Ascending aorta (tissue), 2 donors: Measurements from ENCODE around the gene WDR45B. TPM values are rescaled to one million over a fixed set of nuclear protein-coding genes. Genes with fewer than 3 reads are reported as not detected.

Experiments
- DNase-seq, 2 donors: peaks; one replicate each; pipeline ENCODE4 v3.0.0-alpha.2; 2019; ENCODE audit warnings: low spot score in 2 of 2
- H3K27ac ChIP-seq, 2 donors: fragments of 200-600 bp; sonication (generic); one replicate each; pipeline ENCODE4 v1.5.1; 2016 to 2017; ENCODE audit warnings: mild to moderate bottlenecking in 1 of 2
- H3K27me3 ChIP-seq: fragments of 200-600 bp; sonication (generic); one replicate; pipeline ENCODE4 v1.5.1; 2017
- H3K36me3 ChIP-seq, 2 donors: fragments of 200-600 bp; sonication (generic); one replicate each; pipeline ENCODE4 v1.5.1; 2016
- H3K4me1 ChIP-seq, 2 donors: fragments of 200-600 bp; sonication (generic); one replicate each; pipeline ENCODE4 v1.5.1; 2016 to 2017; ENCODE audit warnings: mild to moderate bottlenecking in 1 of 2
- H3K4me3 ChIP-seq, 2 donors: fragments of 200-600 bp; sonication (generic); one replicate each; pipeline ENCODE4 v1.5.1; 2016 to 2017; ENCODE audit warnings: mild to moderate bottlenecking in 1 of 2
- H3K9me3 ChIP-seq, 2 donors: fragments of 200-600 bp; sonication (generic); one replicate each; pipeline ENCODE4 v1.5.1; 2016
- intact Hi-C: fragments of 100-400 bp; cut with DNase I; formaldehyde crosslinking; loops from one replicate; pipeline ENCODE4 v1.15.1; 2023
- total RNA-seq: library from RNA; depleted of rRNA; stranded (reverse); fragments of >200 nt; gene quantifications from one replicate; pipeline ENCODE4 v1.1.0, GENCODE V29; 2016
- TF ChIP-seq, protein P1 (sequence below), 3 experiments: fragments of 200-600 bp in 2 of 3; fragments of 450-650 bp in 1 of 3; sonication (generic) in 2 of 3; IDR thresholded peaks; one replicate each; pipeline ENCODE4 v1.5.1; 2016 to 2019; ENCODE audit warnings: antibody characterized with exemption in 3 of 3, mild to moderate bottlenecking in 1 of 3, moderate library complexity in 1 of 3

Gene WDR45B
- total RNA-seq, 1 donor from 2014 or later, result 53.7 TPM

DNA sequence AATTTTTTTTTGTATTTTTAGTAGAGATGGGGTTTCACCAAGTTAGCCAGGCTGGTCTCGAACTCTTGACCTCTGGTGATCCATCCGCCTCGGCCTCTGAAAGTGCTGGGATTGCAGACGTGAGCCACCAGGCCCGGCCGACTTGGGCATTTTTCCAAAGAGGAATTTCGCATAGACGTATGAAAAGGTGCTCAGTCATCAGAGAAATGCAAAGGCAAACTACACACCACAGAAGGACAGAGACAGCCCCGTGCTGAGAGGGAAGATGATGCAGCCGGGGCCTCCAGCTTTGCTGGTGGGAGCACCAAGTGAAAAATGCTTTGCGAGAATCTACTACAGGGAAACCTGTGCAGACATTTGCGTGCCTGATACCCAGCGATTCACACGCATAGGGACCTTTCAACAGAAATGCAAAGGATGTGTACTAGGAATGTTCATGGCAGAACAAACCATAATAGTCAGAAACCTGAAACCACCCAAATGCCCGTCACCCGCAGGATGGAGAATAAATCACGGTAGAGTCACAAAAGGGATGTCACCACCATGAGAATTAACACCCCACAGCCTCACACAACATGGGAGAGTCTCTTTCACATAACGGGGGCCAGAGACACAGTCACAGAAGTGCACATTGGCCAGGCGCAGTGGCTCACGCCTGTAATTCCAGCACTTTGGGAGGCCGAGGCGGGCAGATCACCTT, 45.1 kb upstream of the WDR45B start:
- Histone ChIP-seq H3K27me3 (no peaks in the 10 kb centered on the region), H3K4me3 (no peak overlapping the region), H3K4me1 (peaks cover 7 to 10% of the 10 kb centered on the region in 2 donors), H3K36me3 (peaks cover 0 to 2% of the 10 kb centered on the region in 2 donors), H3K9me3 (peaks cover 0 to 7% of the 10 kb centered on the region in 2 donors), H3K27ac (no peak overlapping the region)
- DNase-seq, result no peak
- intact Hi-C loops, result no loop called here
- TF ChIP-seq, protein P1, sequence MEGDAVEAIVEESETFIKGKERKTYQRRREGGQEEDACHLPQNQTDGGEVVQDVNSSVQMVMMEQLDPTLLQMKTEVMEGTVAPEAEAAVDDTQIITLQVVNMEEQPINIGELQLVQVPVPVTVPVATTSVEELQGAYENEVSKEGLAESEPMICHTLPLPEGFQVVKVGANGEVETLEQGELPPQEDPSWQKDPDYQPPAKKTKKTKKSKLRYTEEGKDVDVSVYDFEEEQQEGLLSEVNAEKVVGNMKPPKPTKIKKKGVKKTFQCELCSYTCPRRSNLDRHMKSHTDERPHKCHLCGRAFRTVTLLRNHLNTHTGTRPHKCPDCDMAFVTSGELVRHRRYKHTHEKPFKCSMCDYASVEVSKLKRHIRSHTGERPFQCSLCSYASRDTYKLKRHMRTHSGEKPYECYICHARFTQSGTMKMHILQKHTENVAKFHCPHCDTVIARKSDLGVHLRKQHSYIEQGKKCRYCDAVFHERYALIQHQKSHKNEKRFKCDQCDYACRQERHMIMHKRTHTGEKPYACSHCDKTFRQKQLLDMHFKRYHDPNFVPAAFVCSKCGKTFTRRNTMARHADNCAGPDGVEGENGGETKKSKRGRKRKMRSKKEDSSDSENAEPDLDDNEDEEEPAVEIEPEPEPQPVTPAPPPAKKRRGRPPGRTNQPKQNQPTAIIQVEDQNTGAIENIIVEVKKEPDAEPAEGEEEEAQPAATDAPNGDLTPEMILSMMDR (IDR thresholded peaks at IDR 0.05), result no peak

DNA sequence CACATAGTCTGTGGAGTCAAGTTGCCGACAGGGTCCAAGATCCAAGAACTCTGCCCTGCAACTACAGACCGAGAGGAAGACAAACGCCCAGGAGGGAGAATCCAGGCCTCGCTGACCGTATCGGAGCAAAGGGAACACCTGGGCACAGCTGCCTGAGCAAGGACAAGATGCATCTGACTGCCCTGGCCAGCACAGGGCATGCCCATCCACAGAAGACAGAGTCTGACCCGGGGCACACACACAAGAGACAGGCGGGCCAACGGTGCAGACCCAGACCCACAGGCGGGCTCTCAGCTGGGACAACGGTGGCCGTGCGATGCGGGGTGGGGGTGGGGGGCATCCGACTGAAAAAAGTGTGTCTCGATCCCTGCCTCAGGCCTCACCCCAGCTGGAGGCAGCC, 44.0 kb upstream of the WDR45B start:
- Histone ChIP-seq H3K27ac (no peak overlapping the region), H3K4me1 (peaks cover under 1 to 6% of the 10 kb centered on the region in 2 donors), H3K9me3 (peaks cover 0 to 7% of the 10 kb centered on the region in 2 donors), H3K27me3 (no peaks in the 10 kb centered on the region), H3K4me3 (no peak overlapping the region), H3K36me3 (peaks cover 0 to 2% of the 10 kb centered on the region in 2 donors)
- TF ChIP-seq, protein P1 (IDR thresholded peaks at IDR 0.05), result no peak
- no peak for DNase-seq
- intact Hi-C loops, result no loop called here

DNA sequence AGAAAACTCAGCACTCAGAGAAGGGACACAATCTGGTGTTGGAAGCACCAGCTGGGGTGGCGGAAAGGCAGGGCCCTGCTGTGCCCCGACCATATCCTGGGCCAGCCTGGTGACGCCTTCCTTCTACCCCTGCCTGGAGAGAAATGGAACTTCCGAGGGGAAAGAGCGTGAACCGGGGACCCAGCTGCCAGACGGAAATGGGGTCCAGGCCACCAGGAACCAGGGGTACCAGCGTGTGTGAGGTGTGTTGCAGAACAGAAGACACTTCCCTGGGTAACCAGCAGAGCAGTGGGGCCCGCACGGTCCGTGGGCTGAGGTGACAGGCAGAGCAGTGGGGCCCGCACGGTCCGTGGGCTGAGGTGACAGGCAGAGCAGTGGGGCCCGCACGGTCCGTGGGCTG, 43.5 kb upstream of the WDR45B start:
- no peak for DNase-seq
- H3K4me3 ChIP-seq, result no peak overlapping the region
- TF ChIP-seq, protein P1 (IDR thresholded peaks at IDR 0.05), result no peak
- peaks cover 0 to 7% of the 10 kb centered on the region in 2 donors for H3K9me3 ChIP-seq
- no peaks in the 10 kb centered on the region for H3K27me3 ChIP-seq
- H3K36me3 ChIP-seq, result peaks cover 0 to 2% of the 10 kb centered on the region in 2 donors
- intact Hi-C loops, result no loop called here
- no peak overlapping the region for H3K27ac ChIP-seq
- peaks cover 0 to under 1% of the 10 kb centered on the region in 2 donors for H3K4me1 ChIP-seq

DNA sequence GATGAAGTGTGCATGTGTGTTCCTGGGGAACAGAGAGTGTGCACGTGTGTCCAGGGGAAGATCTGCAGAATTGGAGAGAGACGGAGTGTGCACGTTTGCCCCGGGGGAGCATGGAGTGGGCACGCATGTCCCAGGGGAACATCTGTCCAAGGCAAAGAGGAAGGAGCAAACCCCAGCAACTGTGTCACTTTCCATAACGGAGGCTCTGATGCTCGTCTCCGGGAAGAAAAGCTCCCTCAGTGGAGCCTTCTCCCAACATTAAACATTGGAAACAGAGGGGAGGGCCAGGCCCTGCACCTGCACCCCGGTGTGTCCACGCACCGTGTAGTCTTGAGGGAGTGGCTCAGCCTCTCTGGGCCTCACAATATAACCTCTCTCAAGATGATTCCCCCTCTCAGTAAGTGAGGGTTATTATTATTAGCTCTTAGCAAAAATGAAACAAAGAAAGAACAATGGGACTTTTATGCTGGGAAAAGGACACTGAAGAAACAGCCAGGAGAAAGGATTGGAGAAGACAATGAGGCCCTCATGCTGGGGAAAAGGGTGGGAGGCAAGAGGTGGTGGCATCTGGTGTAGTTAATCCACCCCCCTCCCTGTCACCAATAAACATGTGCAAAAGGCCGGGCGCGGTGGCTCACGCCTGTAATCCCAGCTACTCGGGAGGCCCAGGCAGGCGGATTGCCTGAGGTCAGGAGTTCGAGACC, 42.7 kb upstream of the WDR45B start:
- Histone ChIP-seq H3K27ac (no peak overlapping the region), H3K4me1 (no peaks in the 10 kb centered on the region), H3K9me3 (peaks cover 0 to 7% of the 10 kb centered on the region in 2 donors), H3K36me3 (peaks cover 0 to 2% of the 10 kb centered on the region in 2 donors), H3K27me3 (no peaks in the 10 kb centered on the region), H3K4me3 (no peak overlapping the region)
- no peak for DNase-seq
- TF ChIP-seq, protein P1 (IDR thresholded peaks at IDR 0.05), result no peak
- intact Hi-C loops, result no loop called here

DNA sequence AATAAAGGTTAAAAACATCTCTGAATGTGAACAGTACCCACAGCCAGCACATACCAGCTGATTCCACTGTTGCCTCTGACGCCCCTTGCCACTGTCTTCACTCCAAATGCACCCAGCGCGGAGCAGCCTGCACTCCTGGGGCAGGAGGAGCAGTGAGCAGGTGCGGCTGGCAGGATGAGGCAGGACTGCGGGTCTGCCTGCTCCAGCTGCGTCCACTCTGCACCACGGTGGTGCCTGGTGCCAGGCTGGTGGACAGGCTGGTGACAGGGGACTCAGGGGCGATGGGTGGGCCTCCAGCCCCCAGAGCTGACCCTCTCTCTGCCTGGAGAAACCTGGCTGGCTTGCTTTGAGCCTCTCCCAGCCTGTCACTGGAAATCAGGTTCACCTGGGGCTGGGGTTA, 40.8 kb upstream of the WDR45B start:
- intact Hi-C loops, result no loop called here

More for the DNA sequence above, 40.8 kb upstream of the WDR45B start:
- Histone ChIP-seq H3K27me3 (no peaks in the 10 kb centered on the region), H3K9me3 (no peaks in the 10 kb centered on the region), H3K4me3 (no peak overlapping the region), H3K4me1 (no peaks in the 10 kb centered on the region), H3K36me3 (peaks cover 0 to 2% of the 10 kb centered on the region in 2 donors), H3K27ac (no peak overlapping the region)
- TF ChIP-seq, protein P1 (IDR thresholded peaks at IDR 0.05), result no peak
- DNase-seq, result no peak
